HG03196 (cell line): ENCODE results near the gene CNTNAP2.
"Not testable (repeated sequence)": the region's sequence is repeated elsewhere in the genome, so short reads cannot be mapped to it uniquely, and the experiment has no call there.

Experiments
- ATAC-seq: cut with Tn5 transposase; IDR thresholded peaks from one replicate; pipeline ENCODE4 v1.9.1; 2021; ENCODE audit not compliant: unreplicated experiment

The CNTNAP2 gene

DNA sequence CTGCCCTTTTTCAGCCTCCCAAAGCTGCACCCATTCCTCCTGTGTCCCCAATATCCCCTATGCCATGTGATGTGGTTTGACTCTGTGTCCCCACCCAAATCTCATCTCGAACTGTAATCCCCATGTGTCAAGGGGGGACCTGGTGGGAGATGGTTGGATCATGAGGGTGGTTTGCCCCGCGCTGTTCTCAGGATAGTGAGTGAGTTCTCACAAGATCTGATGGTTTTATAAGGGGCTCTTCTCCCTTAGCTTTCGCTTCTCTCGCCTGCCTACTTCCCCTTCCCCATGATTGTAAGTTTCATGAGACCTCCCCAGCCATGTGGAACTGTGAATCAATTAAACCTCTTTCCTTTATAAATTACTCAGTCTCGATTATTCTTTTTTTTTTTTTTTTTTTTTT, 2185.8 kb downstream of the CNTNAP2 start:
- not testable (repeated sequence) for ATAC-seq

DNA sequence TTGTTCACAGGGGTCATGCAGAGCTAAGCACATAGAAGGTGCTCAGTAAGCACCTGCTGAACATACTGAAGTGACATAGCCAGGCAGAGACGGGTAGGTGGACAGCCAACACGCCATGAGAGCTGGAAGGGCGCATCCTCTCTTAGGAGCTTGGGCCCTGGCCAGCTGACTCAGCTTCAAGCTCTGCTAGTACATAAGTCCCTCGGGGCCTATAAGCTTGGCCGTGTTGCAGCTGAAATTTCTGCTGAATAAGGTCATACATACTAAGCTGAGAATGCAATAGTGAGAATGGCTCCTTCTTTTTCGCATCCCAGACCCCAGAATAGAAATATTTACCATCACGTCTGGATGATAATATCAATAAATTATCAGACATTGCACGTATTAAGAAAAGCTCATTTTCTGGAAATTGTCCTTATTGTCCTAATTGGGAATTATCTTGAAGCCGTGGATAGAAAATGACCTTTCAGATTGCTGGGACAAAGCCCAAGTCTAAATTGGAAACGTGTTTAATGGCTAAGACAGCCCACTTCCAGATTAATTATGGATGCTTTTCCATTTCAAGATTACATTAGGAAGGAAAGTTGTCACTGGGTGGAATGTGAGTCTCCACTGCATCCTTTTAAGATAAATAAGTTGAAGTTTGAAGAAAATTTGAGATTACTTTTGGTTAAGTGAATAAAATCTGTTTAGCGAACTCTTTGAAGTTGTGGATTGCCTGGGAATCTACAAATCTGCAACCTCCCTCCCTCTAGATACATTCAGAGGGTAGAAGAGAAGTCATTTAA, 2186.9 kb downstream of the CNTNAP2 start:
- ATAC-seq, result no peak

- ATAC-seq, result no peak
These were observed 2187.4 kb downstream of the CNTNAP2 start for GRCh38 chr7:148304083-148304335.

- ATAC-seq, result no peak
These were observed 2187.9 kb downstream of the CNTNAP2 start for GRCh38 chr7:148304456-148304855.

DNA sequence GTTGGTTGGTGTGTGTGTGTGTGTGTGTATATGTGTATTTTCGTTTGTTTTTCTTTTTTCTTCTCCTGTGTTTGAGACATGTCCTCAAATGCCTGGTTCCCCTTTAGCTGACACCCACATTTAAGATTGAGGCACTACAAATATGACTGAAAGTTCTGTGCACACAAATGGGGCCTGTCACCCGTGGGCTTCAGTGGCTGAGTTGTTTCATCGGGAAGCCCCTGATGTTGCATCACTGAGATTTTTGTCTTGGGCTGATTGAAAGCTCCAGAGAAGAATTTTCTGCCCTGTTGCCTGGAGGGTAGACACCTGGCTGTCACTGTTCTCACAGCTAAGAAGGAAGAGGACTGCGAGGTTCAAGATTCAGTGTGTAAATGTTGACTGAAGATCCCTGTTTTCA, 2190.2 kb downstream of the CNTNAP2 start:
- no peak for ATAC-seq

- no peak for ATAC-seq
These were observed 2201.7 kb downstream of the CNTNAP2 start for GRCh38 chr7:148318102-148318811.

GRCh38 chr7:148318838-148319237, 2202.2 kb downstream of the CNTNAP2 start:
- ATAC-seq, result no peak

DNA sequence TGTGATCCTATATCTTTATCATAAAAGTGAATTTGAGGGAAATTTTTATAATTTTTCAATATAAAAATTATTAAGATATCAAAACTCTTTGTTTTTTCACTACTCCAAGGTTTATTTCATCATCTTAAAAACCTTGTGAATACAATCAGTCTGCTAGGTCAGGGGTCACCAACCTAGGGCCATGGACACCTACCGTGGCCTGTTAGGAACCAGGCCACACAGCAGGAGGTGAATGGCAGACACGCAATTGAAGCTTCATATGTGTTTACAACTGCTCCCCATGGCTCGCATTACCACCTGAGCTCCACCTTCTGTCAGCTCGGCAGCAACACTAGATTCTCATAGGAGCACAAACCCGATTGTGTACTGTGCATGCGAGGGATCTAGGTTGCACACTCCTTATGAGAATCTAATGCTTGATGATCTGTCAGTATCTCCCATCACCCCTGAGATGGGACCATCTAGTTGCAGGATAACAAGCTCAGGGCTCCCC, 2202.8 kb downstream of the CNTNAP2 start:
- ATAC-seq, result no peak

- ATAC-seq, result no peak
These were observed 2208.6 kb downstream of the CNTNAP2 start for GRCh38 chr7:148325208-148325607.

DNA sequence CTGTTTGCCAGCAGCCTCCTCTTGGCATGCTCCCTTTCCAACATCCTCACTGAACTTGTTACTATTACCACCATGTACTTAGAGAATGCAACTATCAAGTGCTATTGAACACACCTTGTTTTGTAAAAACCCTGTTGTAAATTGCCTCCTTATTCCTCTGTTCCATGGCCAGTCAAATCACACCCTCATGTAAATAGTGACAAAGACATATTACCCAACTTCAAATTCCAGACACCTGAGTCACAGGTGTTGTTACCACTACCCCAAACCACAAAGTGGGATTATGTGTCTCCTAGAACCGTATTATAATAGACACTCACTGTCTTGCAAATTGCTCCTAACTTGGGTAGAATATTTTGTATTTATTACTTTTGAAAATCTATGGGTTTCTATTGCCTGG, 2210.8 kb downstream of the CNTNAP2 start:
- no peak for ATAC-seq

GRCh38 chr7:148328906-148329305, 2212.3 kb downstream of the CNTNAP2 start:
- no peak for ATAC-seq

DNA sequence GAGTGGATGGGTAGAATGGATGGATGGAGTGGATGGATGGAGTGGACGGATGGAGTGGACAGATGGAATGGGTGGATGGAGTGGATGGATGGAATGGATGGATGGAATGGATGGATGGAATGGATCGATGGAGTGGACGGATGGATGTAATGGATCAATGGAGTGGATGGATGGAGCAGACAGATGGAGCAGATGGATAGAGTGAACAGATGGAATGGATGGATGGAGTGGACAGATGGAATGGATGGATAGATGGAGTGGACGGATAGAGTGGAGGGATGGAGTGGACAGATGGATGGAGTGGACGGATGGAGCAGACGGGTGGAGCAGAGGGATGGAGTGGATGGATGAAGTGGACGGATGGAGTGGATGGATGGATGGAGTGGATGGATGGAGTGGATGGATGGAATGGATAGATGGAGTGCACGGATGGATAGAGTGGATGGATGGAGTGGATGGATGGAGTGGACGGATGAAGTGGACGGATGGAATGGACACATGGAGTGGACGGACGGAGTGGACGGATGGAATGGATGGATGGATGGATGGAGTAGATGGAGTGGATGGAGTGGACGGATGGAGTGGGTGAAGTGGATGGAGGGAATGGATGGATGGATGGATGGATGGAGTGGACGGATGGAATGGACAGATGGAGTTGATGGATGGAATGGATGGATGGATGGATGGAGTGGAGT, 2213.7 kb downstream of the CNTNAP2 start:
- ATAC-seq, result no peak

GRCh38 chr7:148330822-148331221, 2214.2 kb downstream of the CNTNAP2 start:
- no peak for ATAC-seq

- not testable (repeated sequence) for ATAC-seq
These were observed 2214.9 kb downstream of the CNTNAP2 start for GRCh38 chr7:148331456-148331855.

GRCh38 chr7:148332191-148333186, 2215.9 kb downstream of the CNTNAP2 start:
- no peak for ATAC-seq

- ATAC-seq, result no peak
These were observed 2217.9 kb downstream of the CNTNAP2 start for GRCh38 chr7:148334441-148334956.

- no peak for ATAC-seq
These were observed 2218.5 kb downstream of the CNTNAP2 start for GRCh38 chr7:148334959-148335577.

DNA sequence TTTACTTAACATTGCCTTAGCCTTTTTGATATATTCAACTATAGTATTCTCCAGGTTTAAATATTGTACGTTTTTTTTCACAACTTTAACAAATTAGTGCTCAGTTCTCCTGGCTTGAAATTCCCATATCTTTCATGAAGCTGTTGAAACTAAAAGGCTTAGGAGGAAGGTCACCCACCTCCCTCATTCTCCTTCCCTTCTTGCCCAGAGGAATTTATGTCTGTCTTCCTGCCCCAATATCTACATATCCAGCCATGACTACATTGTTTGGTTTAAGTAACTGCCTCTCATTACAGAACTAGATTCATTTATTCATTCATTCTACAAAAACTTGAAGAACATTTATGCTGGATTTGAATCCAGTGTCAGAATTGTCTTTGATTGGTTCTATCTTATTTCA, 2219.2 kb downstream of the CNTNAP2 start:
- no peak for ATAC-seq

DNA sequence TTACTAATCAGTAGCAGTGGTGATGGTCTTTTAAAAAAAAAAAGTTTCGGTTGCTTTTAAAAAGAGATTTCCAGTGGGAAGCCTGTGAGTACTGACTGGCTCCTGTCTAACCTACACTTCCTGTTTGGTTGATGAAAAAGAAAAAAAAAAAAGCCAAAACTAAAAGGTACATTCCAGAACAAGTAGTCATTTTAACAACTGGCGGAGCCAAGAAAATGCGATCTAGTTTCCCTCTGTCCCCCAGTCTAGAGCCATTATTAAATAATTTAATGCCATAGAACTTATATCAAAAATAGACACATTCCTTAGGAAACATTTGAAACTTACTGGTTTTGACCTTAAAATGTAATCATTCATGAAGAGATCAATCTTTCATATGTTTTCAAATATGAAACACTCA, 2219.8 kb downstream of the CNTNAP2 start:
- ATAC-seq, result no peak
